Activated CD8-positive, alpha-beta memory T cell treated with anti-CD3 and anti-CD28 coated beads, Interleukin-2, amount 50 U/mL, for 24 hours (primary cell): ENCODE measurements around the gene DDX18.
A peak's percentile ranks its signal among the peaks of the same experiment; 100 is the strongest.
"Not testable (repeated sequence)": the region's sequence is repeated elsewhere in the genome, so short reads cannot be mapped to it uniquely, and the experiment has no call there.

Experiments used
- DNase-seq: peaks from one replicate; pipeline ENCODE4 v3.0.0-alpha.2; 2020; ENCODE audit errors: extremely low read depth

DDX18 gene

GRCh38 chr2:117814417-117815264 is at the start of gene DDX18:
DDX18 (plus strand) TSS chr2:117814691; CDS start chr2:117814778, 87 bp downstream.
- DNase-seq = peak; percentile 97

- no peak for DNase-seq
These were observed 43.8 kb upstream of the DDX18 start for GRCh38 chr2:117770730-117771129.

GRCh38 chr2:117771969-117772630 is 42.4 kb upstream of the DDX18 start:
- DNase-seq = no peak

- DNase-seq = no peak
These were observed 39.8 kb upstream of the DDX18 start for GRCh38 chr2:117774716-117775115.

- no peak for DNase-seq
These were observed 38.7 kb upstream of the DDX18 start for GRCh38 chr2:117775703-117776219.

GRCh38 chr2:117776888-117777287 is 37.6 kb upstream of the DDX18 start:
- DNase-seq = no peak

GRCh38 chr2:117785740-117786139 is 28.8 kb upstream of the DDX18 start:
- no peak for DNase-seq

GRCh38 chr2:117786520-117786919 is 28.0 kb upstream of the DDX18 start:
- no peak for DNase-seq

GRCh38 chr2:117789505-117789904 is 25.0 kb upstream of the DDX18 start:
- no peak for DNase-seq

- no peak for DNase-seq
These were observed 19.8 kb upstream of the DDX18 start for GRCh38 chr2:117794668-117795067.

- no peak for DNase-seq
These were observed 12.7 kb upstream of the DDX18 start for GRCh38 chr2:117801826-117802225.

GRCh38 chr2:117803644-117804325 is 10.7 kb upstream of the DDX18 start:
- not testable (repeated sequence) for DNase-seq

GRCh38 chr2:117812443-117812842 is 2.0 kb upstream of the DDX18 start:
- no peak for DNase-seq

- no peak for DNase-seq
These were observed 1.5 kb downstream of the DDX18 start for GRCh38 chr2:117815946-117816345.

GRCh38 chr2:117818921-117819320 is 4.4 kb downstream of the DDX18 start:
- DNase-seq = no peak

GRCh38 chr2:117820444-117820843 is 6.0 kb downstream of the DDX18 start:
- DNase-seq = no peak

- DNase-seq = no peak
These were observed 10.9 kb downstream of the DDX18 start for GRCh38 chr2:117825437-117825836.

- not testable (repeated sequence) for DNase-seq
These were observed 13.0 kb downstream of the DDX18 start for GRCh38 chr2:117827464-117827863.

- DNase-seq = no peak
These were observed 14.4 kb downstream of the DDX18 start for GRCh38 chr2:117828870-117829269.

- DNase-seq = no peak
These were observed 17.8 kb downstream of the DDX18 start for GRCh38 chr2:117832332-117832731.

- DNase-seq = no peak
These were observed 18.6 kb downstream of the DDX18 start for GRCh38 chr2:117832905-117833613.

- DNase-seq = no peak
These were observed 19.4 kb downstream of the DDX18 start for GRCh38 chr2:117833911-117834310.
